H4 (cell line): ENCODE data around the gene GPHN. TPM values are rescaled to one million over a fixed set of nuclear protein-coding genes. Genes with fewer than 3 reads are reported as not detected.

Experiments used
- DNase-seq: peaks from one replicate; pipeline ENCODE4 v3.0.0-alpha.2; 2015; ENCODE audit warnings: low spot score
- total RNA-seq: library from RNA; depleted of rRNA; stranded (reverse); fragments of >200 nt; shearing (Covaris generic); gene quantifications from 2 replicates; pipeline ENCODE4 v1.2.3, GENCODE V29; 2014

GPHN gene
- total RNA-seq, 1 experiment from 2014 or later: 11.6 TPM

DNA sequence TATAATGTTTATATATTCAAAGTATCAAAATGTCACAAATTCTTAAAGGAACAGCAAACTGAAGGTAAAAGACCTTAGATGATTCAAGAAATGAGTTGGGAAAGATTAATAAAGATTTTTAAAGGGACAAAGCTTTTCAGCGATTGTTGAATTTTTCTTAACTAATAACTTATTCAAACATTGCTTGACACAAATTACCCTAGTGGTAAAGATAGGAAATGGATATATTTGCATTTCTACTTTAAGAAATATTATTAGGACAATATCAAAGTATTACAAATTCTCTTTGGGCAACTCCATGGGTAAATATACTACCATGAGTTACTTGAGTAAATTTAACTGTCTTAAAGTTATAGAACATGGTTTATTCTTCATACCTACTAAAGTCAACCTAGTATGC, 415.3 kb downstream of the GPHN start:
- no peak for DNase-seq

DNA sequence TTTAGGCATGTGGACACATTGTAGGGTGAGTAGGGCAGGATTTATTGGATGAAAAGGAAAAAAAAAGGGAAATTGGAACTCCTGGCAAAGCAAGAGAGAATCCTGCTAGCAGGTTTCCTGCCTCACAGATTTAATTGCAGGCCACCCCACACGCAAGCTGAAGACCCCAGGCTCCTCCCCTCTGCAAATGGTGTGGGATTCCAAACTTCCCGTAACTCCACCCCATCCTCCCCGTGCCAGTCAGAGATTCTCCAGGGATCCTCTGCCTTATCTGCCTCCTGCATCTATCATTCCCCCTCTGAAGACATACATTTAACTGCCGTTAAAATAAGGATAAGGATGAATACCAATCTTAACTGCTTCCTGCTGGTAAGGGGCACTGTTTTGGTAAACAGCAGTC, 431.5 kb downstream of the GPHN start:
- DNase-seq: no peak

DNA sequence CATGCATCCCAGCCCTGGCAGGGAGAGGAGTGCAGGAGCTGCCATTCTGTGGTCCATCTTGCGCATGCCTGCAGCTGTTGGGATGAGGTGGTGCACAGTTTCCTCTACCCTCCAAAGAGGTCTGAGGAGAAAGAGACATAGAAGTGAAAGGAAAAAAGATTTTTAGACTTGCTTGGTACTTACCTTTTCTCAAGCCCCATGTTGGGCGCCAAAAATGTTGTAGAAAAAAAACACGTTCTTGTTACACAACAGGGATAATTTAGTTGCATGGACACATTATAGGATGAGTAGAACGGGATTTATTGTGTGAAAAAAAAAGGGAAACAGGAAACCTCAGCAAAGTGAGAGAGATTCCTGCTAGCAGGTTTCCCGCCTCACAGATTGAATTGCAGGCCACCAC, 436.9 kb downstream of the GPHN start:
- DNase-seq: no peak

DNA sequence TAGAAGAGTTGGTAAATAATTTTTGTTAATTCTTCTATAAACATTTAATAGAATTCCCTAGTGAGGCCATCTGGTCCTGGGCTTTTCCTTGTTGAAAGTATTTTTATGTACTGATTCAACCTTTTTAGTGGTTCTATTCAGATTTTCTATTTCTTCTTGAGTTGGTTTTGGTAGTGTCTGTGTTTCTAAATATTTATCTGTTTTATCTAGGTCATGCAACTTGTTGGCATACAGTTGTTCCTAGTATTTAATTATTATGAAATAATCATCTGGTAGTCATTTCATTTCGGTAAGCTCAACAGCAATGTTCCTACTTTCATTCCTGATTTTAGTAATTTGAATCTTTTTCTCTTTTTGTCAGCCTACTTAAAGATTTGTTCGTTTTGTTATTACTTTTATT, 447.2 kb downstream of the GPHN start:
- no peak for DNase-seq

DNA sequence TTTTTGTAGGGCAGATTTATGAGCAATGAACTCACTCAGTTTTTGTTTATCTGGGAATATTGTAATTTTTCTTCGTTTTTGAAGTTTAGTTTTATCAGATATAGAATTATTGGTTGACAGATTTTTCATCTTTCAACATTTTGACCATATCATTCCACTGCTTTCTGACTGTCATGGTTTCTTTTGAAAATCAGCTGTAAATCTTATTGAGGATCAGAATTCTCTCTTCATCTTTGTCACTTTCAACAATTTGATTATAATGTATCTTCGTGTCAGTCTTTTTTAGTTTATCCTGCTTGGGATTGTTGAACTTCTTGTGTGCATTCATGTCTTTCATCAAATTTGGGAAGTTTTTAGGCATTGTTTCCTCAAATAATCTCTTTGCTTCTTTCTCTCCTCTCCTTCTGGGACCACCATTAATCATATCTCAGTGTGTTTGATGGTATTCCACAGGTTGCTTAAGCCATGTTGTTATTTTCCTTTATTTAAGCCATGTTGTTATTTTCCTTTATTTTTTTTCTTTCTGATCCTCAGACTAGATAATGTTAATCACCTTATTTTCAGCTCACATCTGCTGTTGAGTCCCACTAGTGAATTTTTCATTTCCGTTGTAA, 451.6 kb downstream of the GPHN start:
- no peak for DNase-seq

DNA sequence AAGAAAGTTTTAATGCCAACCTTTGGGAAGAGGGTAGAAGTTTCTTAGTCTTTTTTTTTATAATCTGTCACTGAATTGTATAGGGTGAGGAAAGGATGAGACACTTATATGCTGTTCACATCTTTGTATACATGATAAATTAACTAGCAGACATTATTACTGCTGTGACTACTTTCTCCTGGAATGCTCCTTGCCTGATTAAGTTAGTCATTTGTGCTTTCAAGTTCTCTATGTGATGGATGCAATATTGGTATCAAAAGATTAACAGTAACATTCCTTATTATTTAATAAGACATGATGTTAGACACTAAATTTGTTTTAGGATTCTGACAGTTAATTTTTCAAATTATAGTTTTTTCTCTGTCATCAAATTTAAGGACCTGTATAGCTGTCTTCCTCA, 457.9 kb downstream of the GPHN start:
- DNase-seq: no peak

DNA sequence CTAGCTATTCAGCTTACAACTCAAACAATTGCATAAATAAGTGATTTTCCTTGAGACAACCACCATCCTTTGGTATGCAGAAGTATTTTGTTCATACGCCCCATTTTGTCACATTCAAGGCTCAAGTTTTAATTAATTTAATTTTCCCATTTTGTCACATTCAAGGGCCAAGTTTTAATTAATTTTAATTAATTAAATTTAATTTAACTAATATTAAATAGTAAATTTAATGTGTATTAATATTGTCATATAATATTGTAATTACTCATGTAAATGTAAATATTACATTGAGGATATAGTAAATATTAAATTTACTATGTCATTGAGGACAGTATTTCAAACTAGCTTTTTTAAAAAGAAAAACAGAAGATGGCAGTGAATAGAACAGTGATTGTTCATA, 464.5 kb downstream of the GPHN start:
- no peak for DNase-seq

DNA sequence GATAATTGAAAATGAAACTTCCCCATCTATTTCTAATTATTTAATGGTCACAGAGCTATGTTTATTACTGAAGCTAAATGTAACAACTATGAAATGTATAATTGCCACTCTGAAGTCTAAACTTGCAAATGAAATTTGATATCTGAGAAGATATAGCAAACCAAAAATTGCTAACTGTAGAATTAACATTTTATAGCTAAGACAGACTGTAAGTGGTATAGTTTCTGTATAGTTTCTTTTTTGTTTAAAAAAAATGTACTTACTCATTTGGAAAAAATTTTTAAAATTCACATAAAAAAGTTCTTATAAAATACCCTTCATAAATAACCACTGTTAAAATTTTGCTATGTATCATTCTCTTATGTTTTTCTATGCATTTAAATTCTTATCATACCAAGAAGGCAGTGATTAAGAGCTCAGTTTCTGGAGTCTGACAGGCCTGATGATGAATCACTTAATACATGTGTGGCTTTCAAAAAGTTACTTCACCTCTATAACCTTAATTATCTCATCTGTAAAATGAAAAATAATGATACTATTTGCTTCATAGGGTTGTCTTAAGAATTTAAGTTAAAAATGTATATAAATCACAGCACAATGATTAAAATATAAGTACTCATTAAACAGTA, 466.6 kb downstream of the GPHN start:
- no peak for DNase-seq

DNA sequence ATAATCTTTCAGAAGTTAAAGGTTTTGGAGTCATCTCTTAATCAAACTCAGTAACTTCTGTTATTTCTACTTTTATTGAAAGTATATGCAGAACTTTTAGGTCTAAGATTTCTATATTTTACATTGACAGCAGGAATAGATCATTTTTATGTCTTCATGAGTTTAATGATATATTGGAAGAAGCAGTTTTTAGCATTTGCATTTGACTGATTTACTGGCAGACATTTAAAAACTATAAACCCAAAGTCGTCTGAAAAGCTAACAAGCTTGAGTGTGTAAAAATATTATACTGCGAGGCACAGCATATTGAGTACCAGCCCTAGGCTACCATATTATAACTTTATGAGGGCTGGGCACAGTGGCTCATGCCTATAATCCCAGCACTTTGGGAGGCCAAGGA, 467.3 kb downstream of the GPHN start:
- DNase-seq: no peak

DNA sequence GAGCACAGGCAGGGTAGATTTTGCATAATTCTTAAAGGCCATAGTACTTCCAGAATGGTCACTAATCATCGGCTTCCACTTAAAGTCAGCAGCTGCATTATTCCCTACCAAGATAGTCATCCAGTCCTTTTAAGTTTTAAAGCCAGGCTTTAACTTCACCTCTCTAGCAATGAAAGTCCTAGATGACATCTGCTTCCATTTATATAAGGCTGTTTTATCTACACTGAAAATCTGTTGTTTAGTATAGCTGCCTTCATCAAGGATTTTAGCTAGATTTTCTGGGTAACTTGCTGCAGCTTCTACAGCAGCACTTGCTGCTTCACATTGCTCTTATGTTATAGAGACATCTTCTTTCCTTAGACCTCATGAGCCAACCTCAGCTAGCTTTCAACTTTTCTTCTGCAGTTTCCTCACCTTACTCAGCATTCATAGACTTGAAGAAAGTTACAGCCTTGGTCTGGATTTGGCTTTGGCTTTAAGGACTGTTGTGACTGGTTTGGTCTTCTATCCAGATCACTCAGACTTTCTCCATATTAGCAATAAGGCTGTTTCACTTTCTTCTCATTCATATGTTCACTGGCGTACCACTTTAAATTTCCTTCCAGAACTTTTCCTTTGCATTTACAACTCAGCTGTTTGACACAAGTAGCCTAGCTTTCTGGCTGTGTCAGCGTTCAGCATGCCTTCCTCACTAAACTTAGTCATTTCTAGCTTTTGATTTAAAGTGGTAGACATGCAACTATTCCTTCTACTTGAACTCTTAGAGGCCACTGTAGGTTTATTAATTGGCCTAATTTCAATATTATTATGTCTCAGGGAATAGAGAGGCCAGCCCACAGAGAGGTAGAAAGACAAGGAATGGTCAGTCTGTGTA, 471.4 kb downstream of the GPHN start:
- no peak for DNase-seq

DNA sequence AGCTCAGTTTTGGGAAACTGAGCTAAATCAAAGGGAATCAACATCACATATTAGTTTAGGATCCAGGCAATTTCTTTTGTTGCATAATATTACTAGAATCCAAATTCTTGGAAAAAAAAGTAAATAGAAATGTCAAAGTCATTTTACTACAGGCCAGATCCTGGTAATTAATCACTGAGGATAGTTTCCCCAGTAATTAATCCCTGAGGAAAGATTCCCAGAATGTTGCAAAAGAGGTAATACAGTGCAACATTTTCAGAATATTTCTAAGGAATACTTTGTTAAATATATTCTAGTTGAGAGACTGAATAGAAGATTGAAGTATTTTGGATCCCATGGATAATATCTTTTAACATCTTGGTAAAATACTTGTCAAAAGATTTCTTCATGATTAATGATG, 474.3 kb downstream of the GPHN start:
- no peak for DNase-seq

DNA sequence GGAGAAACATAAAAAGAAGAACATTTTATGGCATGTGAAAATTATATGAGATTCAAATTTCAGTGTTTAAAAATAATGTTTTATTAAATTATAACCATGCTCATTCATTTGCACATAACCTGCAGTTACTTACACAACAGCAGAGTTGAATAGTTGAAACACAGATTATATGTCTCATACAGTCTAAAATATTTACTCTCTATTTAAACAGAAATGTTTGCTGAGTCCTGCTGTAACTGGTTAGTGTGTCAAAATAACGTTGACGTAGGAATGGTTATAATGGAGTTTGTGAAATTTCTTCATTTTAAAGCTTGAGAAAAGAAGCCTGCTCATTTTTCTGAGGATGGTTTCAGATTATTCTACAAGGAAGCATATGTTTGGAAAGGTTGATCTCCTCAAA, 484.8 kb downstream of the GPHN start:
- no peak for DNase-seq

DNA sequence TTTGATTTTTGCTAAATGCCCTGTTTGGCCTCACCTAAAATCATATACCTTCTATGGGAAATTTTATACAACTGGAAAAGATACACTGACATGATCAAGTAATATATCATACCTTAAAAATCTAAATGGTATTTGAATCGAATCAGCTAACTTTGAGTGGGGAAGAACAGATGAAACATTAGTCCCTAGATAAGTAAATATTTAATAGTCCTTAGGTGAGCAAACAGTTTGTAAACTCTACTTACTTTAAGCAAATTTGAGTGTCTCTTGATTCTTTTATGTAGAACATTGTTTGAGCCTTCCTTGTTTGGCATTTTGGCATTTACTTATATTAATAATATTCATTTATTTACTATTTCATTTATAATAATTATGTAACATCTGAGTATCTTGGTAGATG, 485.6 kb downstream of the GPHN start:
- no peak for DNase-seq

DNA sequence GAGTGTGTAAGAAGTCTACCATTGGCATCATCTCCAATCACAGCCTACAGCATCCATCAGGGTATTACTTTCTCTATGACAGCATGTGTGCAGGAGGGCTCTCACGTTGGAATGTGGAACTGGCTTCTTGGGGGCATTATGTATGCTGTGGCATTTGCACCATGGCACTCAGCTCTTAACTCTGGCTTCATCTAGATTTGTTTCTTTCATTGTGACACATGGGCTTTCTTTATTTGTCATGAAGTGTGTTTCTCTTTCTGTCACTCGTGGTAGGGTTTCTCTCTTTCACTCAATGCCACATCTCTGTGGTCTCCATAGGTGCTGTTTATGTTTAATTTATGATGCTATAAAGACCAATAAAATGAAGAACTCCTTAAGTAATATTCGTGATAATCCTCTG, 490.1 kb downstream of the GPHN start:
- no peak for DNase-seq

DNA sequence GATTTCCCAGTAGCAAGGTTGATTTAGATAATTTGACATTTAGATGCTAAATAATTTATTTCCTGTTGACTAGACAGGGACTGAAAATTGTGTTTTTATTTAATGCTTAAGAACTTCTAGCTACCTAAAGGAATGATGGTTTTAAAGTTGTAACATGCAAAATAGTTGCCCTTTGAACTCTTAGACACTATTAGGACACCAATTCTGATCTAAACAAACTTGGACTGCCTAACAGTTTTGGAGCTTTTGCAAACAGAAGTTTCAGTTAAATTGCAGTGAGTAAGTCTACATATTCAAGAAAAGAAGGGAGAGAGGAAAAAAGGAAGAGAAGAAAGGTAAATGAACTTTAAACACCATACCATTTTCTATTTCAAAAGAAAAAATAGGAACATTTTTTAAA, 492.0 kb downstream of the GPHN start:
- no peak for DNase-seq

DNA sequence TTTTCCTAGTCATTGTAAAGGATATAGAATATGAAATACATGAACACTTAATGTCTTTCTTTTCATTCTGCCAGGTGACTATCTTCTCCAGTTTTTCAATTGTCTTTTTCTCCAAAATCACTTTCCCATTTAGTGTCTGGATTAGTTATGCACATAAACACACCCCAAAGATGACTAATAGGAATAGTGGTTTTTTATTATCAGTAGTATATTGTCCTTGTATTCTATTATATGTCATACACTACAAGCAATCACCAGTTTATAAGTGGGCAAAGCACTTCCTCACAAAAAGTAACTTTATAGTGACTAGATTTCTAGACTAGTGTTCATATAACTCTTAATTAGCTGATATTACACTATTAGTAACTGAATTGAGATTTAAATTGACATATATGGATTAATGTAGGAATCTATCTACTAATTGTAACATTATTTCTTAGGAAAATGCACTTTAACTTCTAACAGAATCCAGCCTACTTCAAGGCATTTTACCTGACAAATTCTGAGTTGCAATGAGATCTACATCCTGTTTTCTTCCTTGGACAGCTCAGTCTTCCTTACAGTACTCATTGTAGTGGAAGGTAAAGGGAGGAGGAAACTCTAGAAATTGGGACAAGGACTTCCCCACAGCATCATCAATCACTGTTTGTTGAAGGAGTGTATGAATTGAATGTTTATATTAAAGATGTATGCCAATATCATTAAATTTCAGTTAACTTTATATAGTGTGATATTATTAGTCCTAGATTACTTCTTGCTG, 495.2 kb downstream of the GPHN start:
- no peak for DNase-seq

DNA sequence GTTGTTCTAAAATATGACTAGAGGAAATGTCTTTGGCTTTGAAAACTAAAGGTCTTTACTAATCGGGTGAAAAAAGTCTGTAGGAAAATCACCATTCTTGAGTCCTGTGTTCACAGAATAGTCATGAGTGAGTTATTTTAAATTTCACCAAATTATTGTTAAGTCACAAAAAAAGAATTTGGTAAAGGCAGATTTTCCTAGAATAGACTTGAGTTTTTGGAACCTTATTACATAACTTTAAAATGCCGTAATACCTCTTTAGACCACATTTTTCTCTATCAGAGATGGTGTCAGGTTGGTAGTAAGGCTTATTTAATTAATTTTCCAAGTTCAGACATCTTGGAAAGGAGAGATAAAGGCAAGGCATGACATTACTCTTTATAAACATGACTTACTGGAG, 496.6 kb downstream of the GPHN start:
- DNase-seq: no peak

DNA sequence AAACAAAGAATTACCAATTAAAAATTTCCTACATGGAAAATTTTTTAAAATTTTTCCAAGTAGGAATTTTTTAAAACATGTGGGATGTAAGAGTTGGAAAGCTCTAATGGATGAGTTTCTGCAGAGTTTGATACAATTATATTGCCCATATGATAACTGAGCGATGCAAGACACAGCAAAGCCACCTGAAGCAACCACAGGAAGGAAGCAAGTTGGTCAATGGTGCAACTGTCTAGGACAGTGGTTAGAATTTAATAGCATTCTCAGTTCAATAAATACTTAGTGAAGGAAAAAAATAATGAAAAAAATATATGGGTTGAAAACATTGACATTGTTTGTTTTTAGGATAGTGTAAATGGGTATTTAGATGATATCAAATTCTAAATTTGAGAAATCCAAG, 502.7 kb downstream of the GPHN start:
- no peak for DNase-seq

DNA sequence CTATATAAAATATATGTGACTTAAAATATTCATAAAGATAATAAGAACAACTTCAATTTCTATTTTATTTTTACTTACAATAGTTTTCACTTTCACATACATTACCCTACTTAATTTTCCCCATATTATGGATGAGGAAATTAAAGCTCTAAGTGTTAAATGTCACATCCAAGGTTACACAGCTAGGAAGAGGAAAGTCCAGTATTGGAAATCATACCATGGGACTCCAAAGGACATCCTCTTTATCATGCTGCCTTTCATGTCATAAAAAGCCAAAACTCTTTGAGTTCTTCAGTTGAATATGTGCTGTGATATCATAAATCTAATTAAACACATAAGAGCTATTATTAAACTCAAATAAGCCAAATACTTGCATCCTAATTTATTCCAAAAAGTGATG, 508.9 kb downstream of the GPHN start:
- DNase-seq: no peak

DNA sequence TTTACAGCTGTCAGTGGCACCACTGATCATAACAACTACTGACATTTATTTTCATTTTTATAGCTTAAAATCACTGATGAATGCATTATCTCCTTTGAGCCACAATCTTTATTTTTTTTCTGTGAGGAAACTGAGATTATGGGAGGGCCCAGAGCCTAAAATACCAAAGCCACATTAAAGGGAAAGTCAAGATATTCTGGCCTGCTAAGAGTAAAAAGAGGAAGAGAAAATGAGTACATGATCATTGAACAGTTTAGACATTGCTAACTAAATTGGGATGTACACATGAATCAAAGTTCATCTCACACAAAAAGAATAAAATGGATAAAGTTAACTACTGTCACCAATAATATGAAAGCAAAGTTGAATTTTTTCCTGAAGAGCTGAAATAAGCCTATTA, 510.8 kb downstream of the GPHN start:
- DNase-seq: no peak

DNA sequence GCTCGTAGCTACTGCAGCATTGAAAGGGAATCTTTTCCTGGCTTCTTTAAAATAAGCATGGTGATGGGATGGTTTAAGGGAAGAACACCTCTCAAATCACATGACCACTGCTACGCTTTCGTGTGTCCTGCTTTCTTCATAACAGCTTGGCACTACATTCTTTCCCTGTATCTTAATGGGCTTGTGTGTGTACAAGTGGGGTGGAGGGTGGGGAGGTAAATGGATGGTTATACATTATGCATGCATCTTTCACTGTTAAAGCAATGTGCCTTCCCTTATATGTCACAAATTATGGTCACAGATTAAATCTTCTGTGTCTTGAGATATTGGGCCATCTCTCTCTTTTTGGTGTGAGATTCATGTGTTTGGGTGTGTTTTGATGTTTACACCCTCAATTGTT, 511.8 kb downstream of the GPHN start:
- DNase-seq: no peak
